ENCODE data around the gene RANBP17. TPM values are rescaled to one million over a fixed set of nuclear protein-coding genes. Genes with fewer than 3 reads are reported as not detected.
"Not testable (repeated sequence)": the region's sequence is repeated elsewhere in the genome, so short reads cannot be mapped to it uniquely, and the experiment has no call there.

Gene RANBP17
- total RNA-seq, 1 donor from 2014 or later, result 49.7 TPM

DNA sequence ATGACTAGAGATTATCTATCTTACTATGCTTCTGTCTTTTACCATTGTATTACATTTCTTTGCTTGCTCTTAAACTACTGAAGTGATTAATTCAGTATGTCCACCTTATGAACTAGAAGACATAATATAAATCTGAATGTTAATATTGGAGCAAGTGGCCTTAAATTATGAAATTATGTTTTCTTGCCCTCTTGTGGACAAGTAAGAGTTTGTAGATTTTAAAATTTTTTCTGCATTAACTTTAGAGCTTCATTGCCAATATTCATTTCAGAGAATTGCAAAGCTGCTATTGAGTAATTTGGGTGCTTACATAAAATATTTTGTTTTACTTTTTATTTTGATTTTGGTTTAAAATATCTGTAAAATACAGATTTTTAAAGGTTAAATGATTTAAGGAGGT is 55.3 kb downstream of the RANBP17 start:
- no peak overlapping the region for H3K4me3 Mint-ChIP-seq
- Histone ChIP-seq H3F3A (ENCODE audit: low read depth) (no peaks in the 10 kb centered on the region), H3K4me1 (no peaks in the 10 kb centered on the region), H3K36me3 (no peaks in the 10 kb centered on the region), H4K20me1 (ENCODE audit: low read depth) (no peaks in the 10 kb centered on the region), H3K27me3 (no peaks in the 10 kb centered on the region), H3K79me2 (ENCODE audit: low read depth) (no peaks in the 10 kb centered on the region), H3K4me3 (no peak overlapping the region), H2AFZ (replicated peaks) (no peak overlapping the region), H3K4me2 (no peak overlapping the region), H3K9ac (no peak overlapping the region), H3K27ac (no peak overlapping the region), H3K9me3 (ENCODE audit: low read depth) (no peaks in the 10 kb centered on the region)
- no peaks in the 10 kb centered on the region for H3K27me3 Mint-ChIP-seq (ENCODE audit: insufficient read depth, low read depth)
- peaks cover 11% of the 10 kb centered on the region for H3K9me3 Mint-ChIP-seq
- no peak overlapping the region for H3K27ac Mint-ChIP-seq
- H3K4me1 Mint-ChIP-seq, result peaks cover 4% of the 10 kb centered on the region
- peaks cover 13% of the 10 kb centered on the region for H3K36me3 Mint-ChIP-seq
- DNase-seq (ENCODE audit: low spot score), result no peak
- TF ChIP-seq EZH2 (IDR thresholded peaks at IDR 0.05) (no peak), EZH2phosphoT487 (IDR thresholded peaks at IDR 0.05) (no peak)
- TF ChIP-seq, protein P1, sequence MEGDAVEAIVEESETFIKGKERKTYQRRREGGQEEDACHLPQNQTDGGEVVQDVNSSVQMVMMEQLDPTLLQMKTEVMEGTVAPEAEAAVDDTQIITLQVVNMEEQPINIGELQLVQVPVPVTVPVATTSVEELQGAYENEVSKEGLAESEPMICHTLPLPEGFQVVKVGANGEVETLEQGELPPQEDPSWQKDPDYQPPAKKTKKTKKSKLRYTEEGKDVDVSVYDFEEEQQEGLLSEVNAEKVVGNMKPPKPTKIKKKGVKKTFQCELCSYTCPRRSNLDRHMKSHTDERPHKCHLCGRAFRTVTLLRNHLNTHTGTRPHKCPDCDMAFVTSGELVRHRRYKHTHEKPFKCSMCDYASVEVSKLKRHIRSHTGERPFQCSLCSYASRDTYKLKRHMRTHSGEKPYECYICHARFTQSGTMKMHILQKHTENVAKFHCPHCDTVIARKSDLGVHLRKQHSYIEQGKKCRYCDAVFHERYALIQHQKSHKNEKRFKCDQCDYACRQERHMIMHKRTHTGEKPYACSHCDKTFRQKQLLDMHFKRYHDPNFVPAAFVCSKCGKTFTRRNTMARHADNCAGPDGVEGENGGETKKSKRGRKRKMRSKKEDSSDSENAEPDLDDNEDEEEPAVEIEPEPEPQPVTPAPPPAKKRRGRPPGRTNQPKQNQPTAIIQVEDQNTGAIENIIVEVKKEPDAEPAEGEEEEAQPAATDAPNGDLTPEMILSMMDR (IDR thresholded peaks at IDR 0.05), result no peak

DNA sequence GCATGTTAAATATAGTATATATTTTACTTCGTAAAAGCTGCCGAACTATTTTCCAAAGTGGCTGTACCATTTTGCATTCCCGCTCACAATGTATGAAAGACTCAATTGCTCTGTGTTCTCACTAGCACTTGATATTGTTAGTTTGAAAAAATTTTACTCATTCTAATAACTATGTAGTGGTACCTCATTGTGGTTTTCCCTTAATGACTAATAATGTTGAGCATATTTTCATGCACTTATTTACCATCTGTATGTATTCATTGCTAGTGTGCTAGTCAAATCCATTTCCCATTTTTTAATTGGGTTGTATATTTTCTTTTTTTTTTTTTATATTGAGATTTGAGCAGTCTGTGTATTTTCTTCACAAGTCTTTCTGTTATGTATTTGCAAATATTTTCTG is 58.4 kb downstream of the RANBP17 start:
- no peak overlapping the region for H3K9ac ChIP-seq
- no peaks in the 10 kb centered on the region for H3K9me3 ChIP-seq (ENCODE audit: low read depth)
- H3K27ac ChIP-seq, result no peak overlapping the region
- H3K4me1 ChIP-seq, result no peaks in the 10 kb centered on the region
- peaks cover 2% of the 10 kb centered on the region for H3K27me3 Mint-ChIP-seq (ENCODE audit: insufficient read depth, low read depth)
- no peak overlapping the region for H2AFZ ChIP-seq (replicated peaks)
- peaks cover 14% of the 10 kb centered on the region for H3K4me1 Mint-ChIP-seq
- H3K9me3 Mint-ChIP-seq, result peaks cover 11% of the 10 kb centered on the region
- H3K79me2 ChIP-seq (ENCODE audit: low read depth), result no peaks in the 10 kb centered on the region
- no peak overlapping the region for H3K4me3 Mint-ChIP-seq
- H3F3A ChIP-seq (ENCODE audit: low read depth), result no peaks in the 10 kb centered on the region
- H3K36me3 ChIP-seq, result peaks cover 6% of the 10 kb centered on the region
- no peaks in the 10 kb centered on the region for H4K20me1 ChIP-seq (ENCODE audit: low read depth)
- H3K36me3 Mint-ChIP-seq, result peaks cover 13% of the 10 kb centered on the region
- H3K27ac Mint-ChIP-seq, result no peak overlapping the region
- TF ChIP-seq, protein P1 (IDR thresholded peaks at IDR 0.05), result no peak
- TF ChIP-seq EZH2phosphoT487 (IDR thresholded peaks at IDR 0.05) (no peak), EZH2 (IDR thresholded peaks at IDR 0.05) (no peak)
- DNase-seq (ENCODE audit: low spot score), result no peak
- no peak overlapping the region for H3K4me2 ChIP-seq
- H3K4me3 ChIP-seq, result no peak overlapping the region
- no peaks in the 10 kb centered on the region for H3K27me3 ChIP-seq

DNA sequence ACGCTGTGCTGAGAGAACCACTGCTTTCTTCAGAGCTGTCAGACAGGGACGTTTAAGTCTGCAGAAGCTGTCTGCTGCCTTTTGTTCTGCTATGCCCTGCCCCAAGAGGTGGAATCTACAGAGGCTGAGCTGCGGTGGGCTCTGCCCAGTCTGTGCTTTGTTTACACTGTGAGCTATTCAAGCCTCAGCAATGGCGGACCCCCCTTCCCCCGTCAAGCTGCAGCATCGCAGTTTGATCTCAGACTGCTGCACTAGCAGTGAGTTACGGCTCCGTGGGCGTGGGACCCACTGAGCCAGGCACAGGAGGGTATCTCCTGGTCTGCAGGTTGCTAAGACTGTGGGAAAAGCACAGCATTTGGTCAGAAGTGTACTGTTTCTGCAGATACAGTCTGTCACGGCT is 60.5 kb downstream of the RANBP17 start:
- peaks cover 14% of the 10 kb centered on the region for H3K4me1 Mint-ChIP-seq
- H3K27me3 ChIP-seq; H4K20me1 ChIP-seq (ENCODE audit: low read depth); H3K9me3 ChIP-seq (ENCODE audit: low read depth); H3K79me2 ChIP-seq (ENCODE audit: low read depth); H3K27me3 Mint-ChIP-seq (ENCODE audit: insufficient read depth, low read depth); H3F3A ChIP-seq (ENCODE audit: low read depth); H3K4me1 ChIP-seq; H3K9ac ChIP-seq; H3K4me3 ChIP-seq; H3K36me3 ChIP-seq; H3K27ac ChIP-seq: not testable (repeated sequence)
- DNase-seq (ENCODE audit: low spot score), result peak; percentile 74
- Histone ChIP-seq H3K4me2 (peak overlapping the region; percentile 62), H2AFZ (replicated peaks) (peak overlapping the region; percentile 76)
- peak overlapping the region; percentile 50 for H3K27ac Mint-ChIP-seq
- H3K4me3 Mint-ChIP-seq, result peak overlapping the region; percentile 33
- H3K36me3 Mint-ChIP-seq, result peaks cover 13% of the 10 kb centered on the region
- peaks cover 11% of the 10 kb centered on the region for H3K9me3 Mint-ChIP-seq

DNA sequence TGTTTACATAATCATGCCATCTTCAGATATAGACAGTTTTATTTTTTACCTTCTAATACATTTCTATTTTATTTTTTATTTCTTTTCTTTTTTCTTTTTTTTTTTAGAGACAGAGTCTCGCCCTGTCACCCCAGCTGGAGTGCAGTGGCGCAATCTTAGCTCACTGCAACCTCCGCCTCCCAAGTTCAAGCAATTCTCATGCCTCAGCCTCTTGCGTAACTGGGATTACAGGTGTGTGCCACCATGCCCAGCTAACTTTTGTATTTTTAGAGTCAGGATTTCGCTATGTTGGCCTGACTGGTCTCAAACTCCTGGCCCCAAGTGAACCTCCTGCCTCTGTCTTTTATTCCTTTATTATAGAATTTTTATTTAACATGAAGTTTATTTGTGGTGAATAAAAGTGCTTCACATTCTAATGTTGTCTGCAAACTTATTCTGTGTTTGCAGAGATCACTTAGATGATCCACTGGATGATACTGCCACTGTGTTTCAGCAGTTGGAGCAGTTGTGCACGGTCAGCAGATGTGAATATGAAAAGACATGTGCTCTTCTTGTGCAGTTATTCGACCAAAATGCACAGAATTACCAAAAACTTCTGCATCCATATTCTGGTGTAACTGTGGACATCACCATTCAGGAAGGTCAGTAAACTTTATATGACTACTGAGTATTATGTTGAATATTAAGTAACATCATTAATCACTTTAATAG is 62.2 kb downstream of the RANBP17 start:
- Histone ChIP-seq H3K4me1 (no peaks in the 10 kb centered on the region), H3K4me2 (no peak overlapping the region), H2AFZ (replicated peaks) (no peak overlapping the region), H3K9ac (no peak overlapping the region), H3K79me2 (ENCODE audit: low read depth) (no peaks in the 10 kb centered on the region), H3K4me3 (no peak overlapping the region), H3K36me3 (peaks cover 8% of the 10 kb centered on the region), H3K27me3 (no peaks in the 10 kb centered on the region), H3F3A (ENCODE audit: low read depth) (no peaks in the 10 kb centered on the region), H3K9me3 (ENCODE audit: low read depth) (no peaks in the 10 kb centered on the region), H4K20me1 (ENCODE audit: low read depth) (no peaks in the 10 kb centered on the region), H3K27ac (no peak overlapping the region)
- Mint-ChIP-seq H3K4me1 (peaks cover 14% of the 10 kb centered on the region), H3K27me3 (ENCODE audit: insufficient read depth, low read depth) (peaks cover 2% of the 10 kb centered on the region), H3K9me3 (peaks cover 11% of the 10 kb centered on the region), H3K4me3 (no peak overlapping the region), H3K36me3 (peaks cover 13% of the 10 kb centered on the region), H3K27ac (no peak overlapping the region)
- TF ChIP-seq EZH2 (IDR thresholded peaks at IDR 0.05) (no peak), EZH2phosphoT487 (IDR thresholded peaks at IDR 0.05) (no peak)
- TF ChIP-seq, protein P1 (IDR thresholded peaks at IDR 0.05), result no peak
- DNase-seq (ENCODE audit: low spot score), result no peak

DNA sequence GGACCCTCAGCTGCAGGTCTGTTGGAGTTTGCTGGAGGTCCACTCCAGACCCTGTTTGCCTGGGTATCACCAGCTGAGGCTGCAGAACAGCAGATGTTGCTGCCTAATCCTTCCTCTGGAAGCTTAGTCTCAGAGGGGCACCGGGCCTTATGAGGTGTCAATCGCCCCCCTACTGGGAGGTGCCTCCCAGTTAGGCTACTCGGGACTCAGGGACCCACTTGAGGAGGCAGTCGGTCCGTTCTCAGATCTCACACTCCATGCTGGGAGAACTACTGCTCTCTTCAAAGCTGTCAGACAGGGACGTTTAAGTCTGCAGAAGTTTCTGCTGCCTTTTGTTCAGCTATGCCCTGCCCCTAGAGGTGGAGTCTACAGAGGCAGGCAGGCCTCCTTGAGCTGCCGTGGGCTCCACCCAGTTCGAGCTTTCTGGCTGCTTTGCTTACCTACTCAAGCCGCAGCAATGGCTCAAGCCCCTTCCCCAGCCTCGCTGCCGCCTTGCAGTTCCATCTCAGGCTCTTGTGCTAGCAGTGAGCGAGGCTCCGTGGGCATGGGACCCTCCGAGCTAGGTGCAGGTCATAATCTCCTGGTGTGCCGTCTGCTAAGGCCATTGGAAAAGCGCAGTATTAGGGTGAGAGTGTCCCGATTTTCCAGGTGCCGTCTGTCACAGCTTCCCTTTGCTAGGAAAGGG is 73.9 kb downstream of the RANBP17 start:
- not testable (repeated sequence) for H3K4me3 ChIP-seq; H3K4me1 ChIP-seq; H3K79me2 ChIP-seq (ENCODE audit: low read depth); H3K36me3 ChIP-seq; H3K4me1 Mint-ChIP-seq; H4K20me1 ChIP-seq (ENCODE audit: low read depth); H3K27me3 ChIP-seq; H3F3A ChIP-seq (ENCODE audit: low read depth); H3K27me3 Mint-ChIP-seq (ENCODE audit: insufficient read depth, low read depth); H3K27ac Mint-ChIP-seq; H2AFZ ChIP-seq (replicated peaks); H3K4me2 ChIP-seq; H3K9ac ChIP-seq; H3K27ac ChIP-seq; H3K9me3 ChIP-seq (ENCODE audit: low read depth); H3K4me3 Mint-ChIP-seq
- peak; percentile 4 for DNase-seq (ENCODE audit: low spot score)
- Mint-ChIP-seq H3K36me3 (peaks cover 20% of the 10 kb centered on the region), H3K9me3 (peaks cover 15% of the 10 kb centered on the region)
